ENCODE results near the gene CCL17.

Gene CCL17

DNA sequence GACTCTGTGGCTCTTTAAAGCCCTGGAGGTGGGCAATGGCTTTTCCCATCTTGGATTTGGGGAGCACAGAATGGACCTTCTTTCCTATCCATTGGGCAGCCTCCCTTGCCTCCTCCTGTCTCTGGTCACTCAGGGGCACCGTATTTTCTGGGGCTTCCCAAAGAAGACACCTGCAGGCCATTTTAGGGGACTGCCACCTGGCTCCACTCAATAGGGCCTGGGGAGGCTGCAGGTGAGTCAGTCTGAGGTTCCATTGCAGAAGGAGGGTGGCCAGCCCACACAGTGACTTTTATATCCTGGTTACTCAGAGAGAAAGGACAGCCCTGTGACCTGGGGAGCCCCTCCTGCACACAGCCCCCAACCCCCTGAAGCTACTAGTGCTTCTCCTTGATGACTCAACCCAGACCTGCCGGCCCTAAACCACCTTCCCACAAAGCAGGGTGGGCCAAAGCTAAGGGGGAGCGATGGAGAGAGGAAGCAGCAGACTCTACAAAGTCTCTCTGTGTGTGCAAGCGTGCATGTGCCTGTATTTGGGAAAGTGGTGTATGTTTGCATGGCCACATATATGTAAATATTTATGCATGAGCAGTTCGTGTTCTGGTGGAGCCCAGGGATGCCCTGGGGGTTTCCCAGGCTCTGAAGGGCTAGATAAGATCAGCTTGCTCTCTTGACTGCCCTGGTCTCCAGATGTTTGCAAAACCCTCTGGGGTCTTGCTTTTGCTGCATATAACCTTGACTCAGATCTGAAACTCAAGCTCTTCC is 27.3 kb upstream of the CCL17 start:
- DNase-seq (ENCODE audit: low read depth), result no peak

DNA sequence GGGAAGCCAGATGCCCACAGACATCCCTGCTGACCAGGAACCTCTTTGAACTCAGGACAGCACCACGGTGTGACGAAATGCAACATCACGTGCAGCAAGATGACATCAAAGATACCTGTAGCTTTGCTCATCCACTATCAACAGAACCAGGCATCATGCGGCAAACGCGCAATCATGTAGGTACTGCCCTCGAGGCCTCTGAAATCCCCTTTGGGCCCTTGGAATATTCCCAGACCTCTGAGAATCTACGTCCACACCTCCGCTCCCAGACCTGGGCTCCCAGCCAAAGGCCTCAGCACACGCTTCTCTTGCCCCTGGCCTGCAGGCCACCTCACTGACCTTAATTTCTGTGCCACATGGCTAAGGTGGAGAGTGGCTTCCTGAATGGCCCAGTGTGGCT is 25.0 kb upstream of the CCL17 start:
- no peak for DNase-seq (ENCODE audit: low read depth)

DNA sequence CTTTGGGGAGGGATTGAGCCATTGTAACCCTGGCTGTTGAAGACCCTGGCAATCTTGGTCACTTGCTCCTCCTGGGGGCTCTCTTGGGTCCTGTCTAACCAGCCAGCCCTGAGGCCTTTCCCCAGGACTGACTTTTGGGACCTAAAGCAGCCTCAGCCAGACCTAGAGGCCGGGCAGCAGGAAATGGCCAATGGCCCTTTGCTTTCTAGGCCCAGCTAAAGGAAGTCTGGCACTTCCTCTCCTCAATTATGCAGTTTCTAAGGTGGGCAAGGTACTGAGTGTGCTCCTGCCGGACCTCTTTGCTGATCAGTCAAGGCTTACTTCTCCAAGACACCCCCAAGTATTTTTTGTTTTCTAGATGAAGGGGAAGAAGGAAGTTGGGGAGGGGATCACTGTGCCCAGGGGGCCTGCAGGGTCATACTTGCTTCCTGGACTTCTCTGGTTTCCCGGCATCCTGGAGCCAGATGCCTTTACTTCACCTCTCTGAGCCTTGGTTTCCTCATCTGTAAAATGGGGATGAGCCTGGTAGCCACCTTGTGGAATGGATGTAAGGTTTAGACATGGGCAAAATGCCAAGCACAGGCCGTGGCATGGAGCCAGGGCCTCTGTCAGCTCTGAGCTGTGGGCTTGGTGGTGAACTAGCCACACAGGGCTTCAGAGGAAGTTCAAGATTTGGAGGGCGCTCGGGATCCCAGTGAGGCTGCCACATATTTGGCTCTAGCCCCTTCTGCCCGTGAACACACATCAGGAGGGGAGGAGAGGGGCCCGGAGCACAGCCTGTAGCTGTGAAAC is 23.7 kb upstream of the CCL17 start:
- no peak for DNase-seq (ENCODE audit: low read depth)

DNA sequence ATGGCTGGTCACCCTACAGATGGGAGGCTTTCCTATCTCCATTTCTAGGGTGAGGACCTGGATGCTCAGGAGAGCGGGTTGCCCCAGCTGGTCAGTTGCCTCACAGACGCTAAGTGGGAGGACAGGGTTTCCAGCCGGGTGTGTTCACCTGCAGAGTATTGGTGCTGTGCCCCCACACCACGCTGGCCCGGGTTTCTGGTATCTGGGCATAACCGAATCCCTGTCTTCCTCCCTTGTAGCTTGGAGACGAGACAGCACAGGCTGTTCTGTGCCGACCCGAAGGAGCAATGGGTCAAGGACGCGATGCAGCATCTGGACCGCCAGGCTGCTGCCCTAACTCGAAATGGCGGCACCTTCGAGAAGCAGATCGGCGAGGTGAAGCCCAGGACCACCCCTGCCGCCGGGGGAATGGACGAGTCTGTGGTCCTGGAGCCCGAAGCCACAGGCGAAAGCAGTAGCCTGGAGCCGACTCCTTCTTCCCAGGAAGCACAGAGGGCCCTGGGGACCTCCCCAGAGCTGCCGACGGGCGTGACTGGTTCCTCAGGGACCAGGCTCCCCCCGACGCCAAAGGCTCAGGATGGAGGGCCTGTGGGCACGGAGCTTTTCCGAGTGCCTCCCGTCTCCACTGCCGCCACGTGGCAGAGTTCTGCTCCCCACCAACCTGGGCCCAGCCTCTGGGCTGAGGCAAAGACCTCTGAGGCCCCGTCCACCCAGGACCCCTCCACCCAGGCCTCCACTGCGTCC is 22.6 kb upstream of the CCL17 start:
- DNase-seq (ENCODE audit: low read depth), result no peak

DNA sequence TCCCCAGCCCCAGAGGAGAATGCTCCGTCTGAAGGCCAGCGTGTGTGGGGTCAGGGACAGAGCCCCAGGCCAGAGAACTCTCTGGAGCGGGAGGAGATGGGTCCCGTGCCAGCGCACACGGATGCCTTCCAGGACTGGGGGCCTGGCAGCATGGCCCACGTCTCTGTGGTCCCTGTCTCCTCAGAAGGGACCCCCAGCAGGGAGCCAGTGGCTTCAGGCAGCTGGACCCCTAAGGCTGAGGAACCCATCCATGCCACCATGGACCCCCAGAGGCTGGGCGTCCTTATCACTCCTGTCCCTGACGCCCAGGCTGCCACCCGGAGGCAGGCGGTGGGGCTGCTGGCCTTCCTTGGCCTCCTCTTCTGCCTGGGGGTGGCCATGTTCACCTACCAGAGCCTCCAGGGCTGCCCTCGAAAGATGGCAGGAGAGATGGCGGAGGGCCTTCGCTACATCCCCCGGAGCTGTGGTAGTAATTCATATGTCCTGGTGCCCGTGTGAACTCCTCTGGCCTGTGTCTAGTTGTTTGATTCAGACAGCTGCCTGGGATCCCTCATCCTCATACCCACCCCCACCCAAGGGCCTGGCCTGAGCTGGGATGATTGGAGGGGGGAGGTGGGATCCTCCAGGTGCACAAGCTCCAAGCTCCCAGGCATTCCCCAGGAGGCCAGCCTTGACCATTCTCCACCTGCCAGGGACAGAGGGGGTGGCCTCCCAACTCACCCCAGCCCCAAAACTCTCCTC is 21.9 kb upstream of the CCL17 start:
- no peak for DNase-seq (ENCODE audit: low read depth)

DNA sequence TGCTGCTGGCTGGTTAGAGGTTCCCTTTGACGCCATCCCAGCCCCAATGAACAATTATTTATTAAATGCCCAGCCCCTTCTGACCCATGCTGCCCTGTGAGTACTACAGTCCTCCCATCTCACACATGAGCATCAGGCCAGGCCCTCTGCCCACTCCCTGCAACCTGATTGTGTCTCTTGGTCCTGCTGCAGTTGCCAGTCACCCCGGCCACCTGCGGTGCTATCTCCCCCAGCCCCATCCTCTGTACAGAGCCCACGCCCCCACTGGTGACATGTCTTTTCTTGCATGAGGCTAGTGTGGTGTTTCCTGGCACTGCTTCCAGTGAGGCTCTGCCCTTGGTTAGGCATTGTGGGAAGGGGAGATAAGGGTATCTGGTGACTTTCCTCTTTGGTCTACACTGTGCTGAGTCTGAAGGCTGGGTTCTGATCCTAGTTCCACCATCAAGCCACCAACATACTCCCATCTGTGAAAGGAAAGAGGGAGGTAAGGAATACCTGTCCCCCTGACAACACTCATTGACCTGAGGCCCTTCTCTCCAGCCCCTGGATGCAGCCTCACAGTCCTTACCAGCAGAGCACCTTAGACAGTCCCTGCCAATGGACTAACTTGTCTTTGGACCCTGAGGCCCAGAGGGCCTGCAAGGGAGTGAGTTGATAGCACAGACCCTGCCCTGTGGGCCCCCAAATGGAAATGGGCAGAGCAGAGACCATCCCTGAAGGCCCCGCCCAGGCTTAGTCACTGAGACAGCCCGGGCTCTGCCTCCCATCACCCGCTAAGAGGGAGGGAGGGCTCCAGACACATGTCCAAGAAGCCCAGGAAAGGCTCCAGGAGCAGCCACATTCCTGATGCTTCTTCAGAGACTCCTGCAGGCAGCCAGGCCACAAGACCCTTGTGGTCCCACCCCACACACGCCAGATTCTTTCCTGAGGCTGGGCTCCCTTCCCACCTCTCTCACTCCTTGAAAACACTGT is 21.0 kb upstream of the CCL17 start:
- no peak for DNase-seq (ENCODE audit: low read depth)

DNA sequence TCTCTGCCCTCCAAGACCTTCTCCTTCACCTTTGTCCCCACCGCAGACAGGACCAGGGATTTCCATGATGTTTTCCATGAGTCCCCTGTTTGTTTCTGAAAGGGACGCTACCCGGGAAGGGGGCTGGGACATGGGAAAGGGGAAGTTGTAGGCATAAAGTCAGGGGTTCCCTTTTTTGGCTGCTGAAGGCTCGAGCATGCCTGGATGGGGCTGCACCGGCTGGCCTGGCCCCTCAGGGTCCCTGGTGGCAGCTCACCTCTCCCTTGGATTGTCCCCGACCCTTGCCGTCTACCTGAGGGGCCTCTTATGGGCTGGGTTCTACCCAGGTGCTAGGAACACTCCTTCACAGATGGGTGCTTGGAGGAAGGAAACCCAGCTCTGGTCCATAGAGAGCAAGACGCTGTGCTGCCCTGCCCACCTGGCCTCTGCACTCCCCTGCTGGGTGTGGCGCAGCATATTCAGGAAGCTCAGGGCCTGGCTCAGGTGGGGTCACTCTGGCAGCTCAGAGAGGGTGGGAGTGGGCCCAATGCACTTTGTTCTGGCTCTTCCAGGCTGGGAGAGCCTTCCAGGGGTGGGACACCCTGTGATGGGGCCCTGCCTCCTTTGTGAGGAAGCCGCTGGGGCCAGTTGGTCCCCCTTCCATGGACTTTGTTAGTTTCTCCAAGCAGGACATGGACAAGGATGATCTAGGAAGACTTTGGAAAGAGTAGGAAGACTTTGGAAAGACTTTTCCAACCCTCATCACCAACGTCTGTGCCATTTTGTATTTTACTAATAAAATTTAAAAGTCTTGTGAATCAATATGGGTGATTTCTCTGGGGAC is 20.1 kb upstream of the CCL17 start:
- no peak for DNase-seq (ENCODE audit: low read depth)

DNA sequence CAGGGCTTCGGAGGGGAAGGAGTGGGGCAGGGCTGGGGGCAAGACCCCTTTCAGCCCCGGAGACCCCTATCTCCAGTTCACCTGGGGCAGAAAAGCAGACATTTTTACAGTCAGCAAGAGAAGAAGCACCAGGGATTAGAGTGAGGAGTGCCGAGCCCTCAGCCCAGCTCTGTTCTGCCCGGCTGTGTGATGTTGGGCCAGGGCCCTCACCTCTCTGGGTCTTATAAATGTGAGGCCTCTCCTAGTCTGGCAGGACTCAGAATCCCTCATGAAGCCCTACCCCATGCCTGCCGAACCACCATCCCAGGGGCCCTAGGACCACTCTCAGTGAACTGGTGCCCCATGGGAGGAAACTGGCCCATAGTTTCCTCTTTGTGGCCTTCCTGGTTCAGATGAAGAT is 19.5 kb upstream of the CCL17 start:
- DNase-seq (ENCODE audit: low read depth), result no peak

DNA sequence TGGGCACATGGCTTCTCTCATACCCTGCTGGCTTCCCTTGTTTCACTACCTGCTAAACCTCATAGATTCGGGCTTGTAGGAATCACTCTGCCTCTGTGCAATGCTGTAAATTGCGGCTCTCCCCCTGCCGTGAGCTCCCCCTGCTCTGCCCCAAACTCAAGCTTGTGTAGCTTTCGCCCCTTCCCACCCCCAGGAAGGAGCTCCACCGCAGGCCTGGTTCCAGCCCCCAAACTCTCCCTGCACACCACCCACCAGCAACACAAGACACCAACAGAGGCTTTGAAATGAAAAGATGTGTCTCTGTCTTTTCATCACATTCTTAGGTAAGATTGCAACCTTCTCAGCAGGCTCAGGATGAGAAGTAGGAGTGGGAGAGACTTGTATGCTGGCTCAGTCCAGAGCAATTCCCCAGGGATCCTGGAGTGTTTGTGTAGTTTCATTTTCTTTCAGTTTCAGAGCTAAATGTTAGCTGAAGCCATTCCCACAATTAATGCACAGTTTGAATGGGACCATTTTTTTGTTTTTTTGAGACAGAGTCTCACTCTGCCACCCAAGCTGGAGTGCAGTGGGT is 18.1 kb upstream of the CCL17 start:
- no peak for DNase-seq (ENCODE audit: low read depth)

DNA sequence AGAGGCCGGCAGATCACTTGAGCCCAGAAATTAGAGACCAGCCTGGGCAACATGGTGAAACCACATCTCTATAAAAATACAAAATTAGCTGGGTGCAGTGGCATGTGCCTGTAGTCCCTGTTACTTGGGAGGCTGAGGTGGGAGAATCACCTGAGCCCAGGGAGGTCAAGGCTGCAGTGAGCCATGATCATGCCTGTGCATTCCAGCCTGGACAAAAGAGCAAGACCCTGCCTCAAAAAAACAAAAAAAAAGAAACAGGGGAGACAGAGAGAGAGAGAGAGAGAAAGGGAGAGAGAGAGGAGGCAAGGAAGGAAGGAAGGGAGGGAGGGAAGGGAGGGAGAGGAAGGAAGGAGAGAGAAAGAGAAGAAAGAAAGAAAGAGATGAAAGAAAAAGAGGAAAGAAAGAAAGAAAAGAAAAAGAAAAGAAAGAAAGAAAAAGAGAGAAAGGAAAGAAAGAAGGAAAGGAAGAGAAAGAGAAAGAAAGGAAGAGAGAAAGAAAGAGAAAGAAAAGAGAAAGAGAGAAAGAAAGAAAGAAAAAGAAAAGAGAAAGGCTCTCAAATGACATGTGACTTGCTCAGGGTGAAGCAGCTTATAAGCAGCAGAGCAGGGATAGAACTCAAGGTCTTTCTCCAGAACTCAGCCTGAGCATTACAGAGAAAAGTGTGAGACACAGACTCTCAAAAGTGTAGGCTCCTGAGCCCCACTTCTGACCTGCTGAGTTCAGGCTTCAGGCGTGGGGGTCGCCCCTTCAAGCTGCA is 16.8 kb upstream of the CCL17 start:
- DNase-seq (ENCODE audit: low read depth), result no peak

DNA sequence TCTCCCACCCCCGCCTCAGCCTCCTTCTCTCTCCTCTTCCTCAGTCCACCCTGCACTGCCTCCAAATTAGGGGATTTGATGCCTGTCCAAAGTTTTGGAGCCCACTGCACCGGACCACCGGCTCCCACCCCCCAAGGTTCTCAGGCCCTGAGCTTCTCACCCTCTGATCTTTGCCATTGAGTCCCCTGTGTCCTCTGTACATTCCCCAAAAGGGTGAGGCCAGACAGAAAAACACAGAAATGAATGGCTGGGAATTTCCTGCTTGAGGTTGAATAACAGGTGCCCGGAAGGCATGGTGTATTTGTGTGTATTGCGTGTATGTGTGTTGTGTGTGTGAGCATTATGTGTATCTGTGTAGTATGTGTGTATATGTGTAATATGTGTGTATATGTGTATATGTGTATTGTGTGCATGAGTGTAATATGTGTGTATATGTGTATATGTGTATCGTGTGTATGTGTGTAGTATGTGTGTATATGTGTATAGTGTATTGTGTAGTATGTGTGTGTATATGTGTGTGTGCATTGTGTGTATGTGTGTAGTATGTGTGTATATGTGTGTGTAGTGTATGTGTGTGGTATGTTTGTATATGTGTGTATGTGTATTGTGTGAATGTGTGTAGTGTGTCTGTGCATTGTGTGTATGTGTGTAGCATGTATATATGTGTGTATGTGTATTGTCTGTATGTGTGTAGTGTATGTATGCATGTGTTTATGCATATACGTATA is 16.0 kb upstream of the CCL17 start:
- no peak for DNase-seq (ENCODE audit: low read depth)

DNA sequence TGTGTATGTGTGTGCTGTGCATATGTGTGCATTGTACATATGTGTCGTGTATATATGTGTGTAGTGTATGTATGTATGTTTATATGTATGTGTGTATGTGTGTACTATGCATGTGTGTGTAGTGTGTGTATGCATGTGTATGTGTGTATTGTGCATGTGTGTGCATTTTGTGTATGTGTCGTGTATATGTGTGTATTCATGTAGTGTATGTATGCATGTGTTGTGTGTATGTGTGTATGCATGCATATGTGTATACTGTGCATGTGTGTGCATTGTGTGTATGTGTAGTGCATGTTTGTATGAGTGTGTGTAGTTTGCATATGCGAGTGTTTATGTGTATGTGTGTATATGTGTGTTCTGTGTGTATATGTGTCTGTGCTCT is 15.5 kb upstream of the CCL17 start:
- no peak for DNase-seq (ENCODE audit: low read depth)

DNA sequence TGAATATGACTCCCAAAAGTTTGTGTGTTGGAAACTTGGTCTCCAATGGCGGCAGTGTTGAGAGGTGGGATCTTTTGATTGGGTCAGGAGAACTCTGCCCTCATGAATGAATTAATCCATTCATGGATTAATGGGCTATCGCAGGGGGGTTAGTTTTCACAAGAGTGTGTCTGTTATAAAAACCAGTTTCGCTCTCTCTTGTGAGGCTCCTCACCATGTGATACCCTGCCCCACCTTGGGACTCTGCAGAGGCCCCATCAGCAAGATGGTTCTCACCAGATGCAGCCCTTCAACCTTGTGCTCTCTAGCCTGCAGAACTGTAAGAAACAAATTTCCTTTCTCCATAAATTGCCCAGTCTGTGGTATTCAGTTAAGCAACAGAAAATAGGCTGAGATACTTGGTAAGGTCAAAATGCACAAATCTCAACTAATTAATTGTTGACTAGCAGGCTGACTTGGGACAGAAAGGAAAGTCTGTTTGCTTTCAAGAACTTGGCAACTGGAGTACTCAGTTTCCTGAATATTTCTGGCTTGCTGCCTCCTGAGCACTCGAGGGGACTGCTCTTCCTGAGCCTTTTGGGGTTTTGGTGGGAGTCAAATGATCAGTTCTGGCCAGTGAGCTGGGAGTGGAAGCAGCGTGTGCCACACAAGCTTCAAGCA is 13.8 kb upstream of the CCL17 start:
- DNase-seq (ENCODE audit: low read depth), result no peak

DNA sequence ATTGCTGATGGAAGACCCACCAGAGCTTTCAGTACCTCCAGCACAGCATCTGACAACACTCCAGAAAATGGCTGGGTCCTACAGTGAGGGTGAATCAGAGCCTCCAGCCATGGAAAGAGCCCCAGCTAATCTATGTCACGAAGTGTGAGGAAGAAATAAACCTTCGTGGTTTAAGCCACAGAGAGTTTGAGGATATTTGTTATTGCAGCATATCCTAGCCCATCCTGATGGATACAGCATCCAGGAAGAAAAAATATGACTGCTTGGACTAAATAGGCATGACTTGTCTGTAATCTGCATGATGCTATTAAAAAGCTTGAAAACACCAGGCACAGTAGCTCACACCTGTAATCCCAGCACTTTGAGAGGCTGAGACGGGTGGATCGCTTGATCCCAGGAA is 13.3 kb upstream of the CCL17 start:
- DNase-seq (ENCODE audit: low read depth), result no peak

DNA sequence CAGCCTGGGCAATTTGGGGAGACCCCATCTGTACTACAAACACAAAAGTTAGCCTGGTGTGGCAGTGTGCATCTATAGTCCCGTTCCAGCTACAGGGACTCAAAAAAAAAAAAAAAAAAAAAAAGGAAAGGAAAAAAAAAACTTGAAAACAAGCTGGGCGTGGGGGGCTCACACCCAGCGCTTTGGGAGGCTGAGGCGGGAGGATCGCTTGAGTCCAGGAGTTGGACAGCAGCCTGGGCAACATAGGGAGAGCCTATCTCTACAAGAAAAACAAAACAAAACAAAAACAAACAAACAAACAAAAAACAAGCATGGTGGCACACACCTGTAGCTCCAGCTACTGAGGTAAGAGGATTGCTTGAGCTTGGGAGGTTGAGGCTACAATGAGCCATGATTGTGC is 12.9 kb upstream of the CCL17 start:
- DNase-seq (ENCODE audit: low read depth), result no peak

DNA sequence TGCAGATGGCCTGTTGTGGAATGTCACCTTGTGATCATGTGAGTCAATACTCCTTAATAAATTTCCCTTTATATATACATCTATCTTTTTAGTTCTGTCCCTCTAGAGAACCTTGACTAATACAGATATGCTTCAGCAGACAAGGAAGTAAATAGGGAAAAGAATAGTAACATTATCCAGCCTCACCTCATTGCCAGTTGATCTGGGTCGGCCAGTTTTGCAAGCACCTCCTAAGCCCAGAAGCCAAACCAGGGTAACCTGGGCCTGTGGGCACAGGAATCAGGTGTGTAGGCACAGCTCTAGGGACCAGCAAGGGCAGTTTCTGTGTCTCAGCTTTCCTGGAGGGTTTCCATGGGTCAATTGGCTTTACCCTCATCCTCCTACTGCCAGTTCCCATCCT is 11.9 kb upstream of the CCL17 start:
- DNase-seq (ENCODE audit: low read depth), result no peak

DNA sequence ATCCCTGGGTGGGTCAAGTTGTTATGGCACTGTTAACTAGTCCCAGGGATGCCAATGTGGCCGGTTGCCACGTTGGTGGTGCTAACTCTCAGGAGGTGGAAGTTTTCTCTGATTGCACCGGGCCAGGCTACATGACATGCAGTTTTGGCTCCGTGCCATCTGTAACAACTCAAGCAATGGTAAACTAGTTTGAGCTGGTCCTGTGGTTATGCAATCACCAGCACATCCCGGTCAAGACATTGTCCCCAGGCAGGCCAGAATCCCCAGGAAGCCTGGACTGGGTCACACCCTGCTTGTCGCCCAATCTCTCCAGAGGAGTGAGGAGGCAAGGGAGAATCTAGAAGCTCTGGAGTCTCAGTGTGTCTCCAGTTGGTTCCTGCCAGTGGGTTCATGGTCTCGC is 10.1 kb upstream of the CCL17 start:
- DNase-seq (ENCODE audit: low read depth), result no peak

DNA sequence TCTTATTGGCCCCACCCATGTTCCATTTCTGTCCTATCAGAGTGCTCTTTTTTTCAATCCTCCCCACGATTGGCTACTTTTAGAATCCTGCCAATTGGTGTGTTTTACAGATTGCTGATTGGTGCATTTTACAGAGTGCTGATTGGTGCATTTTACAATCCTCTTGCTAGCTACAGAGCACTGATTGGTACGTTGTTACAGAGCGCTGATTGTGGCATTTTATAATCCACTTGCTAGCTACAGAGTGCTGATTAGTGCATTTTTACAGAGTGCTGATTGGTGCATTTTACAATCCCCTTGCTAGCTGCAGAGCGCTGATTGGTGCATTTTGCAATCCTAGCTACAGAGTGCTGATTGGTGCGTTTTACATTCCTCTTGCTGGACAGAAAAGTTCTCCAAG is 9.5 kb upstream of the CCL17 start:
- DNase-seq (ENCODE audit: low read depth), result no peak

All from HS-5 (cell line).